ENCODE results near the gene CCPG1.
A peak's percentile ranks its signal among the peaks of the same experiment; 100 is the strongest.

Gene CCPG1

GRCh38 chr15:55334371-55334770 lies 73.8 kb downstream of the CCPG1 start:
- DNase-seq (ENCODE audit: extremely low read depth, low read depth) = no peak
- no peak for TF ChIP-seq CTCF (IDR thresholded peaks at IDR 0.05; ENCODE audit: low read depth, low read length)

GRCh38 chr15:55327387-55327786 lies 80.8 kb downstream of the CCPG1 start:
- no peak for TF ChIP-seq CTCF (IDR thresholded peaks at IDR 0.05; ENCODE audit: low read depth, low read length)
- DNase-seq (ENCODE audit: extremely low read depth, low read depth) = no peak

GRCh38 chr15:55322467-55322866 lies 85.7 kb downstream of the CCPG1 start:
- no peak for TF ChIP-seq CTCF (IDR thresholded peaks at IDR 0.05; ENCODE audit: low read depth, low read length)
- no peak for DNase-seq (ENCODE audit: extremely low read depth, low read depth)

- no peak for TF ChIP-seq CTCF (IDR thresholded peaks at IDR 0.05; ENCODE audit: low read depth, low read length)
- DNase-seq (ENCODE audit: extremely low read depth, low read depth) = no peak
Measured at GRCh38 chr15:55320963-55321362, 87.2 kb downstream of the CCPG1 start.

GRCh38 chr15:55320238-55320550 lies 88.0 kb downstream of the CCPG1 start:
- DNase-seq (ENCODE audit: extremely low read depth, low read depth) = no peak
- no peak for TF ChIP-seq CTCF (IDR thresholded peaks at IDR 0.05; ENCODE audit: low read depth, low read length)

GRCh38 chr15:55319537-55320237 lies 88.5 kb downstream of the CCPG1 start:
- TF ChIP-seq CTCF (IDR thresholded peaks at IDR 0.05; ENCODE audit: low read depth, low read length) = no peak
- peak; percentile 4 for DNase-seq (ENCODE audit: extremely low read depth, low read depth)

- peak; percentile 66 for DNase-seq (ENCODE audit: extremely low read depth, low read depth)
- no peak; the same call in none of the 2 replicates for TF ChIP-seq CTCF (IDR thresholded peaks at IDR 0.05; ENCODE audit: low read depth, low read length)
Measured at GRCh38 chr15:55318588-55319494, 89.3 kb downstream of the CCPG1 start, which contains the start of the genes PIGB and PIGBOS1. Gene PIGB, plus strand, starts transcription at chr15:55319222. Its CDS starts 29 bp downstream, at chr15:55319251. Gene PIGBOS1, minus strand, starts transcription at chr15:55319123. Its CDS starts 1,331 bp downstream, at chr15:55317792.

Data from AG09319 (cell line).